T-helper 17 cell (primary cell): ENCODE data around the gene PDE12. TPM values are rescaled to one million over a fixed set of nuclear protein-coding genes. Genes with fewer than 3 reads are reported as not detected.

ENCODE experiments used
- ATAC-seq: fragments of 150-1000 bp; cut with Tn5 transposase; 2 replicates; pipeline ENCODE4 v1.10.0; 2021; ENCODE audit warnings: mild to moderate bottlenecking, moderate library complexity
- DNase-seq, 3 donors: peaks; one replicate each; pipeline versions ENCODE4 v3.0.0 to v3.0.0-alpha.2; 2020 to 2021
- H3K9me3 ChIP-seq: one replicate; pipeline ENCODE4 v1.7.0; 2013; ENCODE audit warnings: low read length, mild to moderate bottlenecking; ENCODE audit not compliant: control insufficient read depth, poor library complexity, severe bottlenecking
- H3K27ac Mint-ChIP-seq: one replicate; pipeline ENCODE4 v1.8.0; 2022; ENCODE audit warnings: mild to moderate bottlenecking, moderate library complexity, mixed read lengths
- H3K27me3 Mint-ChIP-seq: one replicate; pipeline ENCODE4 v1.8.0; 2022; ENCODE audit warnings: mixed read lengths
- H3K36me3 Mint-ChIP-seq: one replicate; pipeline ENCODE4 v1.8.0; 2022; ENCODE audit warnings: low read depth, mixed read lengths
- H3K4me1 Mint-ChIP-seq: one replicate; pipeline ENCODE4 v1.8.0; 2022; ENCODE audit warnings: mild to moderate bottlenecking, mixed read lengths
- H3K4me3 Mint-ChIP-seq: one replicate; pipeline ENCODE4 v1.8.0; 2022; ENCODE audit warnings: mild to moderate bottlenecking, moderate library complexity, mixed read lengths
- total RNA-seq, 4 donors: library from RNA in 2 of 4; stranded (reverse) in 2 of 4; gene quantifications; one replicate each; pipeline ENCODE4 v1.2.3 and lab custom pipeline; 2022 to 2026

PDE12 gene
- total RNA-seq, 2 donors from 2014 or later, result 30.2 to 31.7 TPM

GRCh38 chr3:57569859-57570450, 13.9 kb downstream of the PDE12 start:
- Mint-ChIP-seq H3K4me1 (peaks cover 5% of the 10 kb centered on the region), H3K4me3 (no peak overlapping the region), H3K27ac (no peak overlapping the region), H3K27me3 (no peaks in the 10 kb centered on the region), H3K36me3 (peaks cover 2% of the 10 kb centered on the region)
- no peak for DNase-seq
- H3K9me3 ChIP-seq, result no peaks in the 10 kb centered on the region
- ATAC-seq, result no peak

- Mint-ChIP-seq H3K27ac (peak overlapping the region; percentile 81), H3K4me3 (no peak overlapping the region), H3K36me3 (peaks cover 2% of the 10 kb centered on the region), H3K27me3 (no peaks in the 10 kb centered on the region), H3K4me1 (peaks cover 5% of the 10 kb centered on the region)
- H3K9me3 ChIP-seq, result no peaks in the 10 kb centered on the region
- ATAC-seq, result no peak
- DNase-seq, result no peak
These were observed 14.8 kb downstream of the PDE12 start for GRCh38 chr3:57570878-57571277.

GRCh38 chr3:57572096-57572495, 16.0 kb downstream of the PDE12 start:
- H3K4me3 Mint-ChIP-seq, result no peak overlapping the region
- no peaks in the 10 kb centered on the region for H3K27me3 Mint-ChIP-seq
- peak overlapping the region; percentile 81 for H3K27ac Mint-ChIP-seq
- H3K9me3 ChIP-seq, result no peaks in the 10 kb centered on the region
- peaks cover 4% of the 10 kb centered on the region for H3K36me3 Mint-ChIP-seq
- DNase-seq, result no peak
- ATAC-seq, result no peak
- peaks cover 10% of the 10 kb centered on the region for H3K4me1 Mint-ChIP-seq

GRCh38 chr3:57575966-57576626, 20.0 kb downstream of the PDE12 start:
- Mint-ChIP-seq H3K36me3 (peaks cover 6% of the 10 kb centered on the region), H3K27me3 (no peaks in the 10 kb centered on the region), H3K27ac (no peak overlapping the region), H3K4me1 (peaks cover 12% of the 10 kb centered on the region), H3K4me3 (no peak overlapping the region)
- DNase-seq (no peak), ATAC-seq (no peak)
- H3K9me3 ChIP-seq, result no peaks in the 10 kb centered on the region

GRCh38 chr3:57577801-57578200, 21.7 kb downstream of the PDE12 start:
- Mint-ChIP-seq H3K27ac (peak overlapping the region; percentile 56), H3K4me1 (peaks cover 7% of the 10 kb centered on the region), H3K27me3 (no peaks in the 10 kb centered on the region), H3K4me3 (no peak overlapping the region), H3K36me3 (peaks cover 4% of the 10 kb centered on the region)
- ATAC-seq, result no peak
- DNase-seq, result no peak
- no peaks in the 10 kb centered on the region for H3K9me3 ChIP-seq

GRCh38 chr3:57582474-57583168, 26.5 kb downstream of the PDE12 start:
- no peaks in the 10 kb centered on the region for H3K36me3 Mint-ChIP-seq
- H3K9me3 ChIP-seq, result no peaks in the 10 kb centered on the region
- DNase-seq, result no peak
- H3K27ac Mint-ChIP-seq, result peak overlapping the region; percentile 34
- no peak overlapping the region for H3K4me3 Mint-ChIP-seq
- H3K4me1 Mint-ChIP-seq, result peaks cover 14% of the 10 kb centered on the region
- H3K27me3 Mint-ChIP-seq, result no peaks in the 10 kb centered on the region
- peak; percentile 70 for ATAC-seq

GRCh38 chr3:57583544-57583943, 27.5 kb downstream of the PDE12 start:
- Mint-ChIP-seq H3K4me1 (peaks cover 18% of the 10 kb centered on the region), H3K36me3 (no peaks in the 10 kb centered on the region)
- ATAC-seq, result no peak

GRCh38 chr3:57586778-57587177, 30.7 kb downstream of the PDE12 start:
- Mint-ChIP-seq H3K36me3 (peaks cover 2% of the 10 kb centered on the region), H3K27me3 (no peaks in the 10 kb centered on the region), H3K4me1 (peaks cover 21% of the 10 kb centered on the region), H3K4me3 (no peak overlapping the region), H3K27ac (peak overlapping the region; percentile 27)
- DNase-seq, result no peak
- ATAC-seq, result no peak
- no peaks in the 10 kb centered on the region for H3K9me3 ChIP-seq

More at GRCh38 chr3:57583544-57583943, 27.5 kb downstream of the PDE12 start:
- H3K9me3 ChIP-seq, result no peaks in the 10 kb centered on the region
- Mint-ChIP-seq H3K27me3 (no peaks in the 10 kb centered on the region), H3K27ac (peak overlapping the region; percentile 34), H3K4me3 (no peak overlapping the region)
- no peak for DNase-seq

GRCh38 chr3:57587905-57588304, 31.8 kb downstream of the PDE12 start:
- peaks cover 2% of the 10 kb centered on the region for H3K36me3 Mint-ChIP-seq

GRCh38 chr3:57592306-57592705, 36.2 kb downstream of the PDE12 start:
- peaks cover 2% of the 10 kb centered on the region for H3K36me3 Mint-ChIP-seq
- H3K9me3 ChIP-seq, result no peaks in the 10 kb centered on the region
- peak overlapping the region; percentile 32 for H3K27ac Mint-ChIP-seq
- no peaks in the 10 kb centered on the region for H3K27me3 Mint-ChIP-seq
- peaks cover 31% of the 10 kb centered on the region for H3K4me1 Mint-ChIP-seq
- no peak for DNase-seq
- no peak for ATAC-seq
- no peak overlapping the region for H3K4me3 Mint-ChIP-seq

More at GRCh38 chr3:57587905-57588304, 31.8 kb downstream of the PDE12 start:
- Mint-ChIP-seq H3K4me1 (peaks cover 30% of the 10 kb centered on the region), H3K4me3 (no peak overlapping the region), H3K27me3 (no peaks in the 10 kb centered on the region), H3K27ac (peak overlapping the region; percentile 66)
- DNase-seq (no peak), ATAC-seq (no peak)
- H3K9me3 ChIP-seq, result no peaks in the 10 kb centered on the region

- Mint-ChIP-seq H3K4me1 (peaks cover 40% of the 10 kb centered on the region), H3K27ac (no peak overlapping the region), H3K36me3 (peaks cover 2% of the 10 kb centered on the region), H3K4me3 (peak overlapping the region; percentile 75), H3K27me3 (no peaks in the 10 kb centered on the region)
- no peaks in the 10 kb centered on the region for H3K9me3 ChIP-seq
- DNase-seq (no peak), ATAC-seq (no peak)
These were observed 38.1 kb downstream of the PDE12 start for GRCh38 chr3:57594144-57594543.

- Mint-ChIP-seq H3K36me3 (peaks cover 2% of the 10 kb centered on the region), H3K4me1 (peaks cover 42% of the 10 kb centered on the region), H3K27me3 (no peaks in the 10 kb centered on the region), H3K4me3 (peak overlapping the region; percentile 75), H3K27ac (no peak overlapping the region)
- DNase-seq (no peak), ATAC-seq (no peak)
- H3K9me3 ChIP-seq, result no peaks in the 10 kb centered on the region
These were observed 38.5 kb downstream of the PDE12 start for GRCh38 chr3:57594576-57594975.

GRCh38 chr3:57596495-57597126, 40.5 kb downstream of the PDE12 start:
- no peaks in the 10 kb centered on the region for H3K9me3 ChIP-seq
- peak; percentile 32 to 58 (median 50) for DNase-seq
- no peaks in the 10 kb centered on the region for H3K27me3 Mint-ChIP-seq
- no peak for ATAC-seq
- peaks cover 2% of the 10 kb centered on the region for H3K36me3 Mint-ChIP-seq
- peak overlapping the region; percentile 97 for H3K4me3 Mint-ChIP-seq
- H3K4me1 Mint-ChIP-seq, result peaks cover 41% of the 10 kb centered on the region
- H3K27ac Mint-ChIP-seq, result peak overlapping the region; percentile 99
